ENCODE results near the gene CTCF.

The CTCF gene

DNA sequence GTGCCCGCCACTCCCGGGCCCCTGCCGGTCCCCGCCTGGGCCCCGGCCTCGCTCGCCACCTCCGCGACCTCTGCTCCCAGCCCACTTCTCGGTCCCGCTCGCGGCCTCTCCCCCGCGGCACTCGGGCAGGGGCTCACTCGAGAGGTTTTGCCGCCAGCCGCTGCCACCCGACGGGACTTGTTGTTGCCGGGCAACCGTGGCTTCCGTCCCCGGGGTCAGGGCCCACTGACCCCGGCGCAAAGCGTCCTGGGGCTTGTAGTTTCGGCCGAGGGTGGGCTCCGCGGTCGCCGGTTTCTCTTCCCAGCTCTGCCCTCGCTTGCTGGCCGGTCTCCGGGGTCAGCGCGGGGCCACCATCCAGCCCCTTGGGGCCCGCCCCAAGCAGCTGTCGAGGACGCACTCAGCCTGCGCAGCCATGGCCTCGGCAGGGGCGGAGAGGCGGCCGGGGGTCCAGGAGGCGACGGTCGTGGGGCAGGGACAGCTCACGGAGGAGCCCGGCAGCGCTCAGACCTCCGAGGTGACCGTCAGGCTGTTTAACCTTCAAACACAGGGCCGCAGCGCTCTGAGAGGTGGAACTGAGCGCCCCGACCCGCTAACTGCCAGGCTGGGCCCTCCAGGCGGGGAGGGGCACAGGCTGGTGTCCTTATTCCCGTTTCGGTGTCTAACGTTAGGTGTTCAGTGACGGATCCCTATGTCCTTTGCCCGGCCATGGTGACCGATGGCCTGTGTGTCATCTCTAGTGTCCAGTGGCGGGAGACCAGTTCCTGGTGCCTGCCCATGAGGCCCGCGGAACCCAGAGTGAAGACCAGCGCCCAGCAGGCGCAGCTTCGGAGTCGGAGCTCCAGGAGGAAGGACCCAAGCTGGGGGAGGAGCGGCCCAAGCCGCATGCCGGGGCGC is 104.5 kb downstream of the CTCF start, which contains the start of the genes C16orf86 and ENKD1:
Gene C16orf86, plus strand, starts transcription at position 256 of the 894 bp plus-strand sequence. Its CDS starts 157 bp downstream, at position 413.
Gene ENKD1, minus strand, starts transcription at position 192 of the 894 bp plus-strand sequence. CDS start 308 bp downstream, outside the sequence.
- peak; percentile 76 to 95 (median 90) for DNase-seq
- intact Hi-C loops (cut with DNase I), result loop anchor here (5.0 kb wide), 1 partner anchor 145 kb away; no protein-coding TSS in a partner anchor

DNA sequence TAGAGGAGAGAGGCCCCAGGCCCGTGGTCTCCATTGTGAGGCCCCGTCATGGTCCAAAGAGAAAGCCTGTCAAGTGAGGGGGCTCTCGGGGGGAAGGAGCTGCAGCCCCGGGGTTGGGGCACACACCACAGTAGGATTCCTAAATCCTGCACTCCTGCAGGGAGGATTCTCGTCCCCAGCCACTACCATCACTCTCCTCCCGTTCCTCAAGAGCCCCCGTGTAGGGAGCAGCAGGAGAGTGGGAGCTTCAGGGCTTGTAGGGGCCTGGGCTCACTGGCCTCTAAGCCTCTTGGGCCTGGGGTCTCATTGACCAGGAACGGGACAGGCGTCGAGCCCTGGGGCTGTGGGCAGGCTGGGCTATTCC is 105.1 kb downstream of the CTCF start:
- DNase-seq, result no peak
- intact Hi-C loops (cut with DNase I), result loop anchor here (5.0 kb wide), 1 partner anchor 145 kb away; no protein-coding TSS in a partner anchor

DNA sequence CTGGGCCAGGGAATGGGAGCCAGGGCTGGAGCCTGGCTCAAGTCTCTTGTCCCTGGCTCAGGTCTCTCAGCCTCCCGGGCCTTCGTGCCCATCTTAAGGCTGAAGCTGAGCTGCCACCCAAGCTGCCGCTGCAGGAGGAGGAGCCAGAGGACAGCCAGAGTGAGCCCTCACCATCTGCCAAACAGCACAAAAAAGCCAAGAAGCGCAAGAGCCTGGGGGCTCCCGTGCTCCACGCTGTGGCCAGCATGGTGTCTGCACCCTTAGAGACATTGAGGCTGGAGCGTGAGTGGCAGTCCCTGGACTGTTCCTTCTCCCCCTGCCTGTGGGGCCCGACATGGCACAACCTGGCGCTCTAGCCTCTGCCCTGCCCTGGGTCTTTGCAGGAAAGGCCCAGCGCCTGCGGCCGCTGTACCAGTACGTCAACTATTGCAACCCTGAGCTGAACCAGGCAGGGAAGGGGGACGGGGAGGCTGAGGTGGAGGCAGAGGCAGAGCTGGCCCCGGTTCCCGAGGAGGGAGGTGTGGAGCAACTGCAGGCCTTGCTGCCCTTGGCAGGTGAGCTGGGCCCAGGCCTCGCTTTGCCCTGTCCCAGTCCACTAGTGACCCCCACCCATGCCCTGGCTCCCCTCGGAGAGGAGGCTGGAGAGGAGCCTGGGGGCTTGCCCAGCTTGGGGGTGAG is 105.6 kb downstream of the CTCF start:
- intact Hi-C loops (cut with DNase I), result loop anchor here (5.0 kb wide), 1 partner anchor 146 kb away; no protein-coding TSS in a partner anchor

DNA sequence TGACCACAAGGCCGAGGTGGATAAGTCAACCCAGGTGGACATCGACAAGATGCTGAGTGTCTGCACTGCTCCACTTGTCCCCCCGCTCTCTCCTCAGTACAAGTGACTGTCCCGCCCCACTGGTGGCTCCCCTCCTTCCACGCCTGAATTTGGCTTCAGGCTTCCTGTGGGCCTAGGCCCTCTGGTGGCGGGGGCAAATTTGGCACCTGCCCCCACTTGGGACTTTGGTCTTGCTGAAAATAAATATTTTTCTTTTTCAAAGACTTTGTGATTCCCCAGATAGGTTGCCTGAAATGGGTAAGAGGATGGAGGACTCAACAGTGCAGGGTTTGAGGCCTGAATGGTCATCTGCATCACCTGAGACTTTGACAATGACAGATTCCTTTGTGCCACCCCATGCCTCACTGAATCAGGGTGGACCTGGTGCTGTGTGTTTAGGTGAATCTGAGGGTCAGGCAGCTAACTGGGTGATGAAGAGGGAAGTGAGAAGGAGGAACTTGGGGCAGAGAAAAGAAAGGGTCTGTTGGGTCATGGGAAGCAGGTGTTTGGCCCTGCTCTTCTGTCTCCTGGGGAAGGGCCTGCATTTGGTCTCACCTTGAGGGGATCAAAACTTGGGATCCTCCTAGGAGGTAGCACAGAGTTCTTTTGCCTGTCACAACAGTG is 106.3 kb downstream of the CTCF start:
- intact Hi-C loops (cut with DNase I), result loop anchor here (5.0 kb wide), 1 partner anchor 146 kb away; no protein-coding TSS in a partner anchor
- DNase-seq, result peak in 1 of 42 donors; percentile 24

More for the DNA sequence above, 105.6 kb downstream of the CTCF start:
- DNase-seq, result peak; percentile 72 to 94 (median 84)

DNA sequence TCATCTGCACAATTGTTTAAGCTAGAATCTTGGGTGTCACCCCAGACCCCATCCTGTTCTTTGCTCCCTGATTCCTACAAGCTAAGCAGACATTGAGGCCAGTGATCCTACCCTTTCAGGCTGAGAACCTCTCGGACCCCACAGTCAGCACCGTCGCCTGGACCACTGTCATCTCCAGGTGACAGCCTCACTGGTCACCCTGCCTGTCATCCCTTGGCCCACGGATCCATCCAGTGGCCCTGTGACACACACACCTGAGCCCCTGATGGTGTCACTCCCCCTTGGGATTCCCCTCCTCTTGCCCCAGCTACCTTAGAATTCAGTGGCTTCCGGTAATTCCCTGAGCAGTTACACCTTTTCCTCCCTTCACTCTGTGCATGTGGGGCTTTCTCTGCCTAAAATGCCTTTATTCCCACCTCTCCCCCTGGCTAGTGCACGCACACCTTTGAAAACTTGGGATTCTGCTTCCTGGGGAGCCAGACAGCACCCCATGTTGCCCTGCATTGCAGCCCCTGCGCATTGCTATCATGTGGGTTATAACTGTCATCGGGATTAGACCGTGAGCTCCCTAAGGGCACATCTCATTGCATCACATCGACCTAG is 107.3 kb downstream of the CTCF start:
- DNase-seq, result no peak
- intact Hi-C loops (cut with DNase I), result loop anchor here (5.0 to 10.0 kb wide), 2 partner anchors 145 to 147 kb away; no protein-coding TSS in a partner anchor

DNA sequence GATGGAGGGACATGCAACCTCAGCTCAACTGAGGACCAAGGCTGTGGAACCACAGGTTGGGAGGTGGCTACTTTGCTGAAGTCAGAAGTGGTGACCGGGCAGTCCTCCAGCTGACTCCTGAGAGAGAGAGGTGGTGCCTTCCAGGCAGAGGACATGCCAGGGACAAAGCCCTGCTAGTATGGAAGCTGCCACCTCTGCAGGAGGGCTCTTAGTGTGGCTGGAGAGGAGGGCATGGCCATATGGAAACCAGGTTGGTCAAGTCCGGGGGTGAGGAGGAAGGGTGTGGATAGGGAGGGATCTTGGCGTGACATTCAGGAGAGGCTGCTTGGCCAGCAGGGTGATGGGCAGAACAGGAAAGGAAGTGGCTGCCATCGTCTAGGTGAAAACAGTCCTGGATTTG is 110.0 kb downstream of the CTCF start:
- no peak for DNase-seq
- intact Hi-C loops (cut with DNase I), result loop anchor here (10.0 kb wide), 1 partner anchor 142 kb away; no protein-coding TSS in a partner anchor

DNA sequence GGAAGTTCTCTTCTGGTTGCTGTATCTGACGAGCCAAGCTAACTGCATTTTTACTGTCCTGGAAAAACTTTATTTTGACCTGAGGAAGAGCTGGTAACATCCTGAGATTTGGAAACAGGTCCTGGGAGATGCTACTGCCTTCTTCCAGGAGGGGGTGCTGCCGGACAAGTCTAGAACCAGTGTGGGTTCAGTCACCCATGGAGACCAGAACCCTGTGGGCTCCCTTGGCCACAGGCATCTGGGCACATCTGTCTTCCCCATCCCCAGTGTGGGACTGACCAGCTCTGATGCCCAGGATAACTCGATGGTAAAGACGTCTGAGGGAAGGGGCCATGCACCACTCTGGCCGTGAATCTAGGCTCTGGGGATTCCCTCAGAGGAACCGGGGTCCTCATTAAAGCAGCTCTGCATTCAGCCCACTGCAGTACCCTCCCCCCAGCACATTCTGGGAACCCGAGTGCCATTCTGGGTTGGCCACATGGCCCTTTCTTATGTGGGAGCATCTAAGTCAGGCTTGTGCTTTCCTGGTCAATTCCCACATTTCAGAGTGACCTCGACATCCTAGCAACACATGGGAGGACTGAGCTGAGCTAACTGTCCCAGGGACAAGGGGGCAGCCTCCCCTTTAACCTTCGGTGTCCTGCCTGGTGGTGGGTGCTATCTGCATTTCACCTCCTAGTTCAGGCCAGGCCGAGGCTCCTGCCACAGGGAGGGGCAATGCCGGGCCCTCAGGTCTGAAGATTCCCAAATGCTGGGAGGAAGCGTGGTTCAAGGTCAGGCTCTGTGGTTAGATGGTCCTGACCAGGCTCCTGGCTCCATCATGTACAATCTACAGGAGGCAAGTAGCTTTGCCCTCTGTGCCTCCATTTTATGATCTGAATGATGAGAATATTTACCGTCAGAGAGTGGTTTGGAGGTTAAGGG is 110.7 kb downstream of the CTCF start:
- DNase-seq, result peak in 39 of 42 donors; percentile 53 to 85 (median 71)
- intact Hi-C loops (cut with DNase I), result loop anchor here (10.0 kb wide), 1 partner anchor 142 kb away; no protein-coding TSS in a partner anchor

DNA sequence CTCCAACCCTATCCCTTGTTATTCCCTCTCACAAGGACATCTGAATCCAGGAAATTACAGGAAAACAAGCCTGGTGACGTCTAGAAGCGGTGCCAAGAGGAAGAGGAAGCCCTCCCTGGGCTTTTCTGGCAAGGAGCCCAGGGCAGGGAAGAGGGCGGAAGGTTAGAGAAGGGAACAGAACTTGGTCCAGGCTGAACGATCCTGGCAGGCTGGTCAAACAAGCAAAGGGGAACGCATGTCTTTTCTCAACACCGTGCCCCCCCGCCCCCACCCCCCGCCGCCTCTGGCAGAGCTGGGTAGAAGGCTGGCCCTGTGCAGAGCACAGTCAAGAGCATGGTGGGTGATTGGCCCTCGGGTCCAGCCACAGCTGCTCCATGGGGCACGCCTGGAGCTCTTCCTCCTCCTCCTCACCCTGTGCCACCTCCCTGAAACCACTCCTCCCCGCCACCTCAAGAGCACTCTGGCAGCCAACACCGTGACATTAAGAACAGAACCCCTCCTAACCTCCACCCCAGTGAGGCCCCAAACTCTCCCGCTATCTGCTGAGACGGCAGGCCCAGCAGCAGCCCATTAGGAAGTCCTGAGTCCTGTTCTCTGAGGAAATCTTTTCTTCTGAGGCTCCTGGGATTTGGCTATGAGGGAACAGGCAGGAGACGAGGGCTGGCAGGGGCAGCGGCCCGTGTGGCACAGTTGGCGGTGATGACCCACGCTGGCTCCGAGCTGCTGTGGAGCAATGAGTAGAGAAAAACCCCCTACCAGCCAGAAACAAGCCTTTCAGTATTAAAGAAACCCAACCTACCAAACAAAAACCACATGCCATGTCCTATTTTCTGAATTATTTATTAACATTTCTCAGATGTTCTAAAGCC is 111.6 kb downstream of the CTCF start:
- peak in 15 of 42 donors; percentile 24 to 66 (median 42) for DNase-seq
- intact Hi-C loops (cut with DNase I), result loop anchor here (10.0 kb wide), 1 partner anchor 141 kb away; no protein-coding TSS in a partner anchor

DNA sequence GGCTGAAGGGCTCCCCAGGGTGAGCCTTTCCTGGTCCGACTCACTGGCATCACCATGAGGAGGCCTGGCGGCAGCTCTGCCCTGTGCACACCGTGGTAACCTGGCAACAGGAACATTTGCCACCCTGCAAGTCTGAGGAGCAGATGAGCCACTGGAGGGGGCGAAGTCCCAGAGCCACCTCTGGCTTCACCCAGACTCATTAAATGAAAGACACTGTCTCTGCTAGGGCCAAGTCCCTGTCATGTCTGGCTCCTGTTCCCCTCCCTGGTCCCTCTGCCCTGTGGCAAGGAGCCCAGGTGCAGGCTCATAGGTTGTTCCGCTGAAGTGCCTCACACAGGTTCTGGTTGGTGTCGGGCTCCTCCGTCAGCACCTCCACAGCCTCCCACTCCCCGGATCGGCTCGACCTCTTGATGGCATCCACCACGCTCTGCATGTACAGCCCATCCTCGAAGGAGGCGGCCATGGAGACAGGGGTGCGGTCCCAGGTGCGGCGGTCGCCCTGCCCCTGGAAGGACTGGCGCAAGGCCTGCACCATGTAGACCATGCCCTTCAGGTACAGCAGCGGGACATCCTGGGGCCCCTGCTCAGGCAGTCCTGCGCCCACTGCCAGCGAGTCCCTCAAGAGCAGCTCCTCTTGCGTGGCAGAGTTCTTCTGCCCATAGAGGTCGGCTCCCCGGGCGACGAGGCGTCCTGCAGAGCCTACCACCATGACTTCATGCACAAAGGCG is 112.7 kb downstream of the CTCF start:
- intact Hi-C loops (cut with DNase I), result loop anchor here (10.0 kb wide), 1 partner anchor 140 kb away; no protein-coding TSS in a partner anchor
- DNase-seq, result peak in 1 of 42 donors; percentile 57

DNA sequence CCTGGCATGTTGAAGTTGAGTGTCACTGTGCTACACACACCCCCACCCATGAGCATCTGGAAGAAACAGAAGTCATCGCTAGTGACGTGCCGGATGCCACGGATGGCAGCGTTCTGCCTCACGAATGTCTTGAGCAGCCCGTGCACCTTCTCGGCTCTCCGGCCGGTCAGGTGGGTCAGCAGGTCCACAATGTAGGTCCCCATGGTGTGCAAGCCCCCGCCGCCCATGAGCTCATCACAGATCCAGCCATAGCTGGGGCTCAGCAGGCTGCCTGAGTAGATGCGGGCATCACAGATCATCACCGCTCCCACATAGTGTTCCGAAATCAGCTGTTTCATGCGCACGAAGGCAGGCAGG is 113.2 kb downstream of the CTCF start:
- intact Hi-C loops (cut with DNase I), result loop anchor here (10.0 kb wide), 1 partner anchor 139 kb away; no protein-coding TSS in a partner anchor
- no peak for DNase-seq

DNA sequence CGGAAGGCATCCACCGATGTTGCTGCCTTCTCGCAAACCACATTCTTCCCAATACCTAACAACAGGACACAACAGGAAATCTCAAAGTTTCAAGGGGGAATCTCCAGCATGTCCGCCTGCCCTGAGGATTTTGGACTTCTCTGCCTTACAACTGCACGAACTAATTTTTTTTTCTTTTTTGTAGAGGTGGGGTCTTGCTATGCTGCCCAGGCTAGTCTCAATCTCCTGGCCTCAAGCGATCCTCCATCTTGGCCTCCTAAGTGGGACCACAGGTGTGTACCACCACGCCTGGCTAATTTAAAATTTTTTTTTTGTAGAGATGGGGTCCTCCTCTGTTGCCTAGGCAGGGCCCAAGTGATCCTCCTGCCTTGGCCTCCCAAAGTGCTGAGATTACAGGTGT is 113.7 kb downstream of the CTCF start:
- DNase-seq, result no peak
- intact Hi-C loops (cut with DNase I), result loop anchor here (10.0 kb wide), 1 partner anchor 139 kb away; no protein-coding TSS in a partner anchor

DNA sequence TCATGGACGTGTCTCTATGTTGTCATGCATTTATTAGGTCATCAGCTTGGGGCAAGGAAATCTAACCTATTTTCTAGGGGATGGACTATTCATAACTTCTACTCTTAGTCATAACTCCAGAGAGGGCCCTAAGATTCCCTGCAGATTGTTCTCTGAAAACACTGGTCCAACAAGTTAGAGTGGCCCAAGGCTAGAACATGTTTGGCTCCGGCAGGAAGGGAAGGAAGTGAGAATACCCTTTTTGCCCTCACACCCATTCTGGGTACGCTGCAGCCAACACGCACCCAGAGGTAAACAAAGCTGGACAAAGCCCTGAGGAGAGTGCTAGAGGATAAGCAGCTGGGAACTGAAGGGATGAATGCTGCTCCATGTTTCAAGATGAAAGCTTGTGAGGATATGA is 114.2 kb downstream of the CTCF start:
- intact Hi-C loops (cut with DNase I), result loop anchor here (10.0 kb wide), 1 partner anchor 138 kb away; no protein-coding TSS in a partner anchor
- DNase-seq, result no peak

DNA sequence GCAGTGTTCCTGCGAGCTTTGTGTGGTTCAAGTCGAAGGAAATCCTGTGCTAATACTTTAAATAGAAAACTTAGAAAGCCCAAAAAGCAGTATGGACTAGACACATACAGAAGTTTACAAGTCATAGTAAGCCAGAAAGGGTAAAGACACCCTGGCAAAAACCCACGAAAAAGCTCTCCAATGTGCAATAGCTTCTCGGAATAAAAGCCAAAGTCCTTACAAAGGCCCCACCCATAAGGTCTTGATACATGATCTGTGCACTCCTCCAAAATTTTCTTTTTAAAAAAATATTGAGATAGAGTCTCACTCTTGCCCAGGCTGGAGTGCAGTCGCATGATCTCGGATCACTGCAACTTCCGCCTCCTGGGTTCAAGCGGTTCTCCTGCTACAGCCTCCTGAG is 114.6 kb downstream of the CTCF start:
- intact Hi-C loops (cut with DNase I), result loop anchor here (10.0 kb wide), 1 partner anchor 138 kb away; no protein-coding TSS in a partner anchor
- DNase-seq, result no peak

DNA sequence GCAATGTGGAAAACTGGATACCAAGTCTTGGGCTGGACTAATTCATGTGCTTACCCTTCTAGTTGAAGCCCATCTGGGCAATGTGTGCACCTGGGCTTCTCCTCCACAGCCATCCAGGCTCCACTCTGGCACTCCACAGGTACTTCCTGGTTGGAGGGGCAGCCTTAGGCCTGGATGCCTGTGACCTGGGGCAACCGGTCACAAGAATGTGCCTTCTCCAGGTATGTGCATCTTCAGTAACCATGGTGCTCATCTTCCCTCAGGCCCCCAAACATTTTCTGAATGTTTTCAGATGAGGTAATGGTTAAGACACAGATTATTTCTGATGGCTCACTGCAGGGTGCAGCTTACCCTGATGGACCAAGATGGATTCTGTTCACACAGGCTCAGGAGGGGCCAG is 115.4 kb downstream of the CTCF start:
- intact Hi-C loops (cut with DNase I), result loop anchor here (10.0 kb wide), 1 partner anchor 137 kb away; no protein-coding TSS in a partner anchor
- DNase-seq, result no peak

DNA sequence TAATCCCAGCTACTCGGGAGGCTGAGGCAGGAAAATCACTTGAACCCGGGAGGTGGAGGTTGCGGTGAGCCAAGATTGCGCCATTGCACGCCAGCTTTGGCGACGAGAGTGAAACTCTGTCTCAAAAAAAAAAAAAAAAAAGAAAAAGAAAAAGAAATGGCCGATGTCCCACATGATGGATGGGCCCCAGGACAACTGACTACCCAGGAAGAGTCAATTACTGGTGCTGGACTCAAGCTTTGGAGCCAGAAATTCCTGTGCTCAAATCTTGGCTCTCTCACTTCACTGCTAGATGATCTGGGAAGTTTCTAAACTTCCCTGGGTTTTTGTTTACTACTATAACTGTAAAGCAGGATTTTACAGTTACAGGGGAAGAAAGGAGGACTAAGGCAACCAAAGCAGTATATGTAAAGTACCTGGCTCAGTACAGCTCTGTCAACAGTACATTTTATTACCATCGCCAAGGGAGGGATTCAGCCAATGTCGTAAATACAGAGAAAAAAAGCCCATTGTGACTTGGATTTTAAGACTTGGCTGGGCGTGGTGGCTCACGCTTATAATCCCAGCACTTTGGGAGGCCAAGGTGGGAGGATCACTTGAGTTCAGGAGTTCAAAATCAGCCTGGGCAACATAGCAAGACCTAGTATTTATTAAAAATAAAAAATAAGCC is 116.2 kb downstream of the CTCF start:
- intact Hi-C loops (cut with DNase I), result loop anchor here (10.0 kb wide), 1 partner anchor 136 kb away; no protein-coding TSS in a partner anchor
- no peak for DNase-seq
